ENCODE measurements around the gene MGMT. TPM values are rescaled to one million over a fixed set of nuclear protein-coding genes. Genes with fewer than 3 reads are reported as not detected.

MGMT gene
- total RNA-seq, 1 experiment from 2014 or later: 11.5 TPM

DNA sequence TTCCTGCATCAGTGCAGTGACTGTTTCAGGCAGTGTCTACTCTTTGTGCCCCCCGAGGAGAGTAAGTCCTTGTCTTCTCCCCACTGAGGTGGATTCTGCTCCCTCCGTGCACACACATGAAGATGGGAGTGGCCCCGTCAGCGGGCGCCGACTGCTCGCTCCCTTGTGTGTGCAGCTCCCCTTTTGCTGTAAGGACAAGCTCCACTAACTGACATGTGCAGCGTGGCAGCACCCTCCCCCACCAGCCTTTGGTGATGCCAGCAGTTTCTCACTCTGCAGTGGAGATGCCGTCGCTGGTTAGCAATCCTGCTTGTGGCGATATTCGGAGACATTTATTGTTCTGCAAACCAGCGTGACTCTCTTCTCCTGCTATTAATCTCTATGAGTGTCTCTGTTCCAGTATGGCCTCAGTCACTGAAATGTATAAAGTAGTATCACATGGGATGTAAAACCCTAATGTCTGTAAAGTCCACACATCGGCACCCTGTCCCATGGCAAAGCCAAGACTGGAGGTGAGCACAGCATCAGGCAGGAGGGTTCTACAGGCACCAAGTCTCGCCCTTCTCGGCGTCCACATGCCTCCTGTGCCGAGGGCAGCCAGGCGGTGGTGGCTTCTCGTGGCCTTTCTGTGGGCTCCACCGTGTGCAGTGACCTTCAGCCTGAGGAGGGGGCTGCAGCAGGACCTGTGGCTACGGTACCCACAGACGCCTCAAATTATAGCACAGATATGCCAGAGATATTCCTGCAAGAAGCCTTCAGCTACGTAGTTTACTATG lies 294.3 kb downstream of the MGMT start:
- Histone ChIP-seq H3K79me2 (ENCODE audit: insufficient read depth, low read length) (no peaks in the 10 kb centered on the region), H4K20me1 (ENCODE audit: insufficient read depth) (no peaks in the 10 kb centered on the region), H3K4me3 (replicated peaks in 1 of 2; ENCODE audit: low read depth in 1 of 2, low read length in 2 of 2) (no peak overlapping the region), H3K27me3 (ENCODE audit: insufficient read depth, low read length) (no peaks in the 10 kb centered on the region), H3K4me2 (ENCODE audit: low read length) (no peak overlapping the region), H3K9me3 (ENCODE audit: control insufficient read depth in 1 of 2, insufficient read depth in 1 of 2, low read depth in 1 of 2, low read length in 2 of 2) (no peaks in the 10 kb centered on the region), H3K4me1 (ENCODE audit: control insufficient read depth in 1 of 2, insufficient read depth in 2 of 2, low read length in 2 of 2) (no peaks in the 10 kb centered on the region), H3K9me2 (ENCODE audit: insufficient read depth) (no peaks in the 10 kb centered on the region), H3K36me3 (ENCODE audit: control insufficient read depth in 1 of 2, insufficient read depth in 2 of 2, low read length in 2 of 2) (no peaks in the 10 kb centered on the region), H2AFZ (ENCODE audit: low read depth, low read length, poor library complexity, severe bottlenecking) (no peak overlapping the region), H3K9ac (ENCODE audit: low read length) (no peak overlapping the region), H3K27ac (ENCODE audit: low read depth, low read length) (no peak overlapping the region)
- TF ChIP-seq EGR1 (IDR thresholded peaks at IDR 0.05; ENCODE audit: low read depth) (no peak), CBX3 (IDR thresholded peaks at IDR 0.05; ENCODE audit: low read depth) (no peak), POLR2A (IDR thresholded peaks at IDR 0.05; ENCODE audit: borderline replicate concordance, extremely low read depth, insufficient read depth, insufficient read length) (no peak), JUND (IDR thresholded peaks at IDR 0.05) (no peak)
- TF ChIP-seq, protein P1, sequence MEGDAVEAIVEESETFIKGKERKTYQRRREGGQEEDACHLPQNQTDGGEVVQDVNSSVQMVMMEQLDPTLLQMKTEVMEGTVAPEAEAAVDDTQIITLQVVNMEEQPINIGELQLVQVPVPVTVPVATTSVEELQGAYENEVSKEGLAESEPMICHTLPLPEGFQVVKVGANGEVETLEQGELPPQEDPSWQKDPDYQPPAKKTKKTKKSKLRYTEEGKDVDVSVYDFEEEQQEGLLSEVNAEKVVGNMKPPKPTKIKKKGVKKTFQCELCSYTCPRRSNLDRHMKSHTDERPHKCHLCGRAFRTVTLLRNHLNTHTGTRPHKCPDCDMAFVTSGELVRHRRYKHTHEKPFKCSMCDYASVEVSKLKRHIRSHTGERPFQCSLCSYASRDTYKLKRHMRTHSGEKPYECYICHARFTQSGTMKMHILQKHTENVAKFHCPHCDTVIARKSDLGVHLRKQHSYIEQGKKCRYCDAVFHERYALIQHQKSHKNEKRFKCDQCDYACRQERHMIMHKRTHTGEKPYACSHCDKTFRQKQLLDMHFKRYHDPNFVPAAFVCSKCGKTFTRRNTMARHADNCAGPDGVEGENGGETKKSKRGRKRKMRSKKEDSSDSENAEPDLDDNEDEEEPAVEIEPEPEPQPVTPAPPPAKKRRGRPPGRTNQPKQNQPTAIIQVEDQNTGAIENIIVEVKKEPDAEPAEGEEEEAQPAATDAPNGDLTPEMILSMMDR (IDR thresholded peaks at IDR 0.05 in 2 of 3, conservative IDR thresholded peaks at IDR 0.05 in 1 of 3; ENCODE audit: borderline replicate concordance in 1 of 3, insufficient read depth in 1 of 3, low read depth in 2 of 3, low read length in 2 of 3): no peak
- intact Hi-C loops (cut with micrococcal nuclease): no loop called here
- no TSS peak for BruUV-seq (replicated peaks)
- CTCF ChIA-PET: no interaction called here
- DNase-seq (ENCODE audit: low read depth, low spot score) (no peak), ATAC-seq (no peak)
- RAD21 ChIA-PET (ENCODE audit: low non-redundant PET in 1 of 2, low total read pairs in 2 of 2, uncharacterized antibody in 2 of 2, unreplicated experiment in 2 of 2): no interaction called here
- POLR2A ChIA-PET: no interaction called here
